ENCODE data around the gene MAP10. TPM values are rescaled to one million over a fixed set of nuclear protein-coding genes. Genes with fewer than 3 reads are reported as not detected.
A peak's percentile ranks its signal among the peaks of the same experiment; 100 is the strongest.

Gene MAP10
- polyA plus RNA-seq, 1 donor (not counting 4 experiments of a cell fraction or from before 2014, with no cell fraction given) = 0.71 TPM

DNA sequence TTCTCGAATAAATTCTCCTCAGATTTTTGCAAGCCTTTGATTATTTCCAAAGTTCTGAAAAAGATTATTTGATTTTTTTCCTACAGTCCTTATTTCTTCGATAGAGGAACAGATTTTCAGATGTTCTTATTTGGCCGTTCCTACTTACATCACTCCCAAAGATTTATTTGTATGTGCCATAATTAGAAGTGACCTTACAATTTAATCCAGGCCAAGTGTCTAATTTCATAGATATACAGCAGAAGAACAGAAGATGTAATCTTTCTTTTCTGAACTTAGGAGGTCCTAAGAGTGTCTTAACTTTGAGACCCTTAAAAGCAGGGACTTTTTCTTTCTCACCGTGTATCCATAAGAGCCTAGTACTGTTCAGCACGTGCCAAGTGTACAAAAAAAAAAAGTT is 46.3 kb downstream of the MAP10 start:
- Histone ChIP-seq H3K79me2 (ENCODE audit: control insufficient read depth, insufficient read depth, low read length) (no peaks in the 10 kb centered on the region), H3K4me2 (ENCODE audit: control insufficient read depth, extremely low read depth, insufficient read depth, low read depth, low read length) (no peak overlapping the region), H3K9me3 (ENCODE audit: control insufficient read depth, low read depth, low read length) (no peaks in the 10 kb centered on the region), H3K4me3 (ENCODE audit: control insufficient read depth in 2 of 3, extremely low read depth in 1 of 3, insufficient read depth in 2 of 3, low read depth in 1 of 3, low read length in 3 of 3) (no peak overlapping the region), H3K36me3 (ENCODE audit: control insufficient read depth in 2 of 2, extremely low read depth in 1 of 2, insufficient read depth in 2 of 2, low read length in 2 of 2) (no peaks in the 10 kb centered on the region), H3K4me1 (ENCODE audit: control insufficient read depth, extremely low read depth, insufficient read depth, low read length) (no peaks in the 10 kb centered on the region), H2AFZ (ENCODE audit: control insufficient read depth, low read length) (no peak overlapping the region), H3K27ac (ENCODE audit: control insufficient read depth, insufficient read depth, low read length) (no peak overlapping the region), H3K9me1 (ENCODE audit: control insufficient read depth, extremely low read depth, insufficient read depth, low read length) (no peaks in the 10 kb centered on the region), H4K20me1 (ENCODE audit: control insufficient read depth, extremely low read depth, insufficient read depth, low read length) (no peaks in the 10 kb centered on the region), H3K9ac (ENCODE audit: control insufficient read depth, extremely low read depth, insufficient read depth, low read length) (no peak overlapping the region), H3K27me3 (ENCODE audit: control insufficient read depth, extremely low read depth, insufficient read depth, low read length) (no peaks in the 10 kb centered on the region)
- FAIRE-seq (no peak), DNase-seq (ENCODE audit: low read depth, low spot score) (no peak)
- TF ChIP-seq, protein P1, sequence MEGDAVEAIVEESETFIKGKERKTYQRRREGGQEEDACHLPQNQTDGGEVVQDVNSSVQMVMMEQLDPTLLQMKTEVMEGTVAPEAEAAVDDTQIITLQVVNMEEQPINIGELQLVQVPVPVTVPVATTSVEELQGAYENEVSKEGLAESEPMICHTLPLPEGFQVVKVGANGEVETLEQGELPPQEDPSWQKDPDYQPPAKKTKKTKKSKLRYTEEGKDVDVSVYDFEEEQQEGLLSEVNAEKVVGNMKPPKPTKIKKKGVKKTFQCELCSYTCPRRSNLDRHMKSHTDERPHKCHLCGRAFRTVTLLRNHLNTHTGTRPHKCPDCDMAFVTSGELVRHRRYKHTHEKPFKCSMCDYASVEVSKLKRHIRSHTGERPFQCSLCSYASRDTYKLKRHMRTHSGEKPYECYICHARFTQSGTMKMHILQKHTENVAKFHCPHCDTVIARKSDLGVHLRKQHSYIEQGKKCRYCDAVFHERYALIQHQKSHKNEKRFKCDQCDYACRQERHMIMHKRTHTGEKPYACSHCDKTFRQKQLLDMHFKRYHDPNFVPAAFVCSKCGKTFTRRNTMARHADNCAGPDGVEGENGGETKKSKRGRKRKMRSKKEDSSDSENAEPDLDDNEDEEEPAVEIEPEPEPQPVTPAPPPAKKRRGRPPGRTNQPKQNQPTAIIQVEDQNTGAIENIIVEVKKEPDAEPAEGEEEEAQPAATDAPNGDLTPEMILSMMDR (optimal IDR thresholded peaks at IDR 0.05 in 1 of 3, IDR thresholded peaks at IDR 0.05 in 1 of 3, conservative IDR thresholded peaks at IDR 0.05 in 1 of 3; ENCODE audit: extremely low read depth in 1 of 3, insufficient read depth in 2 of 3, low read length in 3 of 3) = no peak
- no peak for TF ChIP-seq EZH2 (IDR thresholded peaks at IDR 0.05; ENCODE audit: low read length)
- dilution Hi-C loops (cut with MboI; ENCODE audit: extremely low pct_ligation_motif_present, low sequenced_read_pairs) = no loop called here

DNA sequence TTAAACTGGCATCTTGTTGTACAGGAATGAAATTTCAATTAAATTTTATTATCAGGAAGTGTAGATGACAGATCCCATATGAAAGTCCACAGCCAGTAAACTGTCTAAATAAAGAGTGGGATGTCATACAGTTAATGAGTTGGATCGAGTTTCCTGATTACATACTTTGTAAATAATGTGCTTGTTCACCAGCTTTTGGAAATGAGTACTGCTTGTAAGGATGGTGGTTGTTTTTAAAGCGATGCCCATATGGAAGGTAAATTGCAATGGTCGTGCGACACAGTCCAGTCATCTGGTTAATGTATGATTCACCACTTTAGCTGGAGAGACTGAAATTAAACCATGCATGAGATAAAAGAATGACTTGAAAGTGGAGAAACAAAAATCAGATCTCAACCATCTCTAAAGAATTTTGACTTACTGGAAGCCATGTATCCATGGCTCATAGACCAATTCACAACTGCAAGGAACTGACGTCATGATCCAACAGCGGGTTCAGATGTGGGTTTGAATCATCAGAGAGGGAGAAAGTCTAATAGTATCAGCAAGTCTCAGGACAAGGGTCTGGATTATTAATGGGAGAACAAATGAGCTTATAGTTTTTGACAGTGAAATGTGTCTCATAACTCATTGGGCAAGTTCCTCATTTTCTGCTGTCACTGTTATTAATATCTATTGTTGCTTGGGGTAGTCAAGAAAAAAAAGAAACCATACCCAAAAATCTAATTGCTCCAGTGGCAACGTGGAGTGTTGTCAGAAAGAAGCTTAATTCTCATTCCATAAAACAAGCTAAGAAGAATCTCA is 49.0 kb downstream of the MAP10 start:
- FAIRE-seq (peak; percentile 26), DNase-seq (ENCODE audit: low read depth, low spot score) (no peak)
- Histone ChIP-seq H3K9me1 (ENCODE audit: control insufficient read depth, extremely low read depth, insufficient read depth, low read length) (no peaks in the 10 kb centered on the region), H3K4me1 (ENCODE audit: control insufficient read depth, extremely low read depth, insufficient read depth, low read length) (no peaks in the 10 kb centered on the region), H3K79me2 (ENCODE audit: control insufficient read depth, insufficient read depth, low read length) (no peaks in the 10 kb centered on the region), H3K4me3 (ENCODE audit: control insufficient read depth in 2 of 3, extremely low read depth in 1 of 3, insufficient read depth in 2 of 3, low read depth in 1 of 3, low read length in 3 of 3) (no peak overlapping the region), H3K9ac (ENCODE audit: control insufficient read depth, extremely low read depth, insufficient read depth, low read length) (no peak overlapping the region), H3K4me2 (ENCODE audit: control insufficient read depth, extremely low read depth, insufficient read depth, low read depth, low read length) (no peak overlapping the region), H3K9me3 (ENCODE audit: control insufficient read depth, low read depth, low read length) (no peaks in the 10 kb centered on the region), H4K20me1 (ENCODE audit: control insufficient read depth, extremely low read depth, insufficient read depth, low read length) (no peaks in the 10 kb centered on the region), H3K27me3 (ENCODE audit: control insufficient read depth, extremely low read depth, insufficient read depth, low read length) (no peaks in the 10 kb centered on the region), H3K27ac (ENCODE audit: control insufficient read depth, insufficient read depth, low read length) (no peak overlapping the region), H2AFZ (ENCODE audit: control insufficient read depth, low read length) (no peak overlapping the region), H3K36me3 (ENCODE audit: control insufficient read depth in 2 of 2, extremely low read depth in 1 of 2, insufficient read depth in 2 of 2, low read length in 2 of 2) (no peaks in the 10 kb centered on the region)
- TF ChIP-seq, protein P1 (optimal IDR thresholded peaks at IDR 0.05 in 1 of 3, IDR thresholded peaks at IDR 0.05 in 1 of 3, conservative IDR thresholded peaks at IDR 0.05 in 1 of 3; ENCODE audit: extremely low read depth in 1 of 3, insufficient read depth in 2 of 3, low read length in 3 of 3) = no peak
- no peak for TF ChIP-seq EZH2 (IDR thresholded peaks at IDR 0.05; ENCODE audit: low read length)
- dilution Hi-C loops (cut with MboI; ENCODE audit: extremely low pct_ligation_motif_present, low sequenced_read_pairs) = no loop called here

Data from keratinocyte (primary cell).